Iris pigment epithelial cell (primary cell): ENCODE measurements around the gene ZSCAN5C.
A peak's percentile ranks its signal among the peaks of the same experiment; 100 is the strongest.
"Not testable (repeated sequence)": the region's sequence is repeated elsewhere in the genome, so short reads cannot be mapped to it uniquely, and the experiment has no call there.

Source experiments
- DNase-seq: peaks from one replicate; pipeline ENCODE4 v3.0.0-alpha.2; 2011; ENCODE audit warnings: low read depth

Gene ZSCAN5C, protein sequence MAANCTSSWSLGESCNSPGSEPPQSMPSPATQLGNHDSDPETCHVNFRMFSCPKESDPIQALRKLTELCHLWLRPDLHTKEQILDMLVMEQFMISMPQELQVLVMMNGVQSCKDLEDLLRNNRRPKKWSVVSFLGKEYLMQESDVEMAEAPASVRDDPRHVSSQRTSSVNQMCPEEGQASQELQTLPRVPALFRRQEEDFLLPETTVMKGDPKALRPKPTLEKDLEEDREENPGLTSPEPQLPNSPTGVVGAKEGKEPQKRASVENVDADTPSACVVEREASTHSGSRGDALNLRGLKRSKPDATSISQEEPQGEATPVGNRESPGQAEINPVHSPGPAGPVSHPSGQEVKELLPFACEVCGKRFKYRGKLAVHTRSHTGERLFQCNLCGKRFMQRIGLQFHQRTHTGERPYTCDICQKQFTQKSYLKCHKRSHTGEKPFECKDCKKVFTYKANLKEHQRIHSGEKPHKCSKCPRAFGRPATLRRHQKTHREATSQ

GRCh38 chr19:56201973-56202372 lies at the start of gene ZSCAN5C:
TSS of gene ZSCAN5C (plus strand) at chr19:56202273. CDS start at chr19:56205914, 3,641 bp downstream.
- DNase-seq, result no peak

GRCh38 chr19:56152644-56153043 lies 49.4 kb upstream of the ZSCAN5C start:
- no peak for DNase-seq

DNA sequence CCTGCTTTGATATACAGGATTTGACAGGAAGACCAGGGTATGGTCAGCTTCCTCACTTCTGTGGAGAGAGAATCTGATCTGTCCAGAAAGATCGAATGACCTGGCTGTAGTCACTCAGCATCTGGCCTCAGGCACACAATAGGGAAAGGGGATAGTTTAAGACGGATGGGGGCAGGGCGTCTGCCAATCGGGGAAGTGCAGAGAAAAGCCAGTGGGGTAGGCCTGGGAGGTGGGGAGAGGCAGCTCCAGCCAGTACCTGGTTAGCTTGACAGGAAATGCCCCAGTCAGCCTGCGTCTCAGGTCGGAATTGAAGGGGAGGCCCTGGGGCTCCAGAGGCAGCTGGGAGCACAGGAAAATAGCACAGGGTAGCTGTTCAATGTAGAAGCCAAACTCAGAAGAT lies 48.6 kb upstream of the ZSCAN5C start:
- no peak for DNase-seq

DNA sequence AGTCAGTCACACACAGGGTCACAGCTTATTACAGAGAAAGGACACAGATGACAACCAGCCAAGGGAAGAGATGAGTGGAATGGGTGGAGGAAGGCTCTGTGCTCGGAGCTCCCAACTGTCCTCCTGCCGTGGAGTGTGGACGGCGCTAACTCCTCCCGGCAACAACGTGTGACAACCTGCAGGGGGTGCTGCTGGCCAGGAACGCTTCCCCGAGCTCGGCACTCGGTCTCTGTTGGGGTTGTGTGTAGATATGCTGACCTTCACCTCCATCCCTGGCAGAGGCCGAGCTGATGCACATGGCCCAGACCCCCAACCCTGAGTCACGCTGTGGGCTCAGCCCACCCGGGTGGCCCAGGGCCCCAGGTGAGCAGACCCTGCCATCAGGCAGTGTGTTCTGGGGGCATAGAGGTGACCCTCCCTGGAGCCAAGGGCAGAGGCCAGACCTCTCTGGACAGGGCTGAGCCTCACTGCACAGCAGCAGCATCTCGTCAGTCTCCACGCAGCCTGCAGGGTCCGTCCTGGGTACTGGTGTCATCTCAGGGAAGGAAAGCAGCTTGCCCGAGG lies 46.9 kb upstream of the ZSCAN5C start:
- DNase-seq, result no peak

GRCh38 chr19:56156768-56157167 lies 45.3 kb upstream of the ZSCAN5C start:
- no peak for DNase-seq

- no peak for DNase-seq
These were observed 43.8 kb upstream of the ZSCAN5C start for GRCh38 chr19:56158170-56158757.

DNA sequence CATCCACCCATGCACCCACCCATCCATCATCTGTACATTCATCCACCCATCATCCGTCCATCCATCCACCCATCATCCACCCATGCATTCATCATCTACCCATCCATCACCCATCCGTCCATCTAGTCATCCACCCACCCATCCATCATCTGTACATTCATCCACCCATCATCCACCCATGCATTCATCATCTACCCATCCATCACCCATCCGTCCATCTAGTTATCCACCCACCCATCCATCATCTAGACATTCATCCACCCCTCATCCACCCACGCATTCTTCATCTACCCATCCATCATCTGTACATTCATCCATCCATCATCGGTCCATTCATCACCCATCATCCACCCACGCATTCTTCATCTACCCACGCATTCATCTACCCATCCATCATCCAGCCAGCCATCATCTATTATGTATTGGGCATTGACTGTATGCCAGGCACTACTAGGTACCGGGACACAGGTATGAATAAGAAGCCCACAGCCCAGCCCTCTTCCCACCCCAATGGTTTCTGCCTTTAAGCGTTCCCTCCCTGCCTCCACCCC lies 43.0 kb upstream of the ZSCAN5C start:
- no peak for DNase-seq

GRCh38 chr19:56159622-56160271 lies 42.3 kb upstream of the ZSCAN5C start:
- DNase-seq, result no peak

GRCh38 chr19:56161534-56161933 lies 40.5 kb upstream of the ZSCAN5C start:
- DNase-seq, result no peak

DNA sequence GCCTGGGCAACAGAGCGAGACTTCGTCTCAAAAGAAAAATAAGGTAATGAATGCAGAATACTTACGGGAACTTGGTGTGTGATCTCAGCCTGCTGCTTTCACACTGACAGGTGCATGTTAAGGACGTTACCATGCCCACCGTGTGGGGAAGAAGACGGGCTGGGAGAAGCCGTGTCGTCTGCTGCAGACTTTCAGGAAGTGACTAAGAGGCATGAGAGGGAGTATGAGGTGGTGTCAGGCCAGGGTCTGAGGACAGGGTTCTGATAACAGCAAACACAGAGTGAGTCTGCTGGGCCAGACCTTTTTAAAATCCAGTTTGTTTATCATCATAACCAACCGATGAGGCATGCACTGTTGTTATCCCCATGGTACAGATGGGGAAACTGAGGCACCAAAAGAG lies 39.8 kb upstream of the ZSCAN5C start:
- peak; percentile 64 for DNase-seq

DNA sequence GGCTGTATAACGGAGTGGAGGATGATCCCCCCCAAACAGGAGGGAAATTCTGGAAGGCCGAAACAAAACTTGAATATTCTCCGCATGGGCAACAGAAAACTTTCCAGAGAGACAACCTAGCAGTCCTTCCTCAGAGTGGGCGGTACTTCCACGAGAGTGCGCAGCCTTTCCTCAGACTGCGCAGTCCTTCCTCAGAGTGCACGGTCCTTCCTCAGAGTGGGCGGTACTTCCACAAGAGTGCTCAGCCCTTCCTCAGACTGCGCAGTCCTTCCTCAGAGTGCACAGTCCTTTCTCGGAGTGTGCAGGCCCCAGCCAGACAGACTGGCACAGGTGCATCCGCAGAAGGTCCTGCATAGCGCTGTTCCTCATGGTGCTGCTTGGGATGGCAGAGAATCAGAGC lies 39.0 kb upstream of the ZSCAN5C start:
- DNase-seq, result no peak

DNA sequence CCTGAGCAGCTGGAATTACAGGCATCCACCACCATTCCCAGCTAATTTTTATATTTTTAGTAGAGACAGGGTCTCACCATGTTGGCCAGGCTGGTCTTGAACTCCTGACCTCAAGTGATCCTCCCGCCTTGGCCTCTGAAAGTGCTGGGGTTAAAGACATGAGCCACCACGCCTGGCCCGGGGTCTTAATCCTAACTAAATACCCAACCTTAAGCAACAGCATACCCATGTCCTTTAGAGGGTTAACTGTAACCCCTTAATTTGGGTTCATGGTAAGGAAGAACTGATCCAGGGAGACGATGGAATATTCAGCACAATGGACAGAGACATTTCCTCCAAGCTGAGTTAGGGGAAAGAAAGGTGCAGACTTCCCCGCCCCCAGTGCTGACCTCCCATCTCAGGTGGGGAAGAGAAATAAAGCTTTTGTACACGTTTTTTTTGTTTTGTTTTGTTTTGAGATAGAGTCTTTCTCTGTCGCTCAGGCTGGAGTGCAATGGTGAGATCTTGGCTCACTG lies 35.0 kb upstream of the ZSCAN5C start:
- DNase-seq, result no peak

DNA sequence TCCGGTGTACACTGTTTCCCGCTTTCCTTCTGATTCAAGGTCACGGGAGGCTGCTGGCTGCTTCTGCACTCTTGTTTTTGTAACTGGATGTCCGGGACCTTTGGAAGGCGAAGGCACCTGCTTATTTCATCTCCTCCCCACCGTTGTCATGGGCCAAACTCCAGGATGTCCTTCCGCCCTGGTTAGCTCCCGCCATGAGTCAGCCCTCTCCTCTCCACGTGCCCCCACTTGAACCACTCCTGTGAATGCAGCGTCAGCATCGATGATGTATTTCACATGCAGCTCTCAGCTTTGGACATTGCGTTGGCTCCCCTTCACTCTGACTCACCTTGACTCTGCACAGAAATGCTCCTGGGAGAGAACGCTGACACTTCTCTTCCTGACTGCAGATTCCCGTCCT lies 31.8 kb upstream of the ZSCAN5C start:
- DNase-seq, result peak; percentile 52

GRCh38 chr19:56174086-56174485 lies 28.0 kb upstream of the ZSCAN5C start:
- DNase-seq, result no peak

DNA sequence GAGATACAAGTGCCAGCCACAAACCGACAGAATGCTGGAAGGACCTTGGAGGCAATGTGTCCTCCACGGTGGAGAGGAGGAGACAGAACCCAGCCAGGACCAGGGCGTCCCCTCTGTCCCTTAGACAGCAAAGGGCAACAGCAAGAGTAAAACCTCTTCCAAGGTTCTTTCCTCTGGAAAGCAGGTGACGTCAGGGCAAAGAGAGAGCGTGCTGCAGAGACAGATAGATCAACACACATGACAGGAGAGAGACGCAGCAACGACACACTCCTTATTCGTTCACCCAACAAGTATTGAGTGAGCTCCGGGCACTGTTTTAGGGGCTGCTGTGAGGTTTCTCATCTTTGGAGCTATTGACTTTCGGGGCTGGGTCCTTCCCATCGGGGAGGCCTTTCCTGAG lies 27.5 kb upstream of the ZSCAN5C start:
- DNase-seq, result no peak

- not testable (repeated sequence) for DNase-seq
These were observed 26.2 kb upstream of the ZSCAN5C start, which contains the start of gene GALP for GRCh38 chr19:56175861-56176307. TSS of gene GALP (plus strand) at chr19:56176008. CDS start at chr19:56177109, 1,101 bp downstream.

DNA sequence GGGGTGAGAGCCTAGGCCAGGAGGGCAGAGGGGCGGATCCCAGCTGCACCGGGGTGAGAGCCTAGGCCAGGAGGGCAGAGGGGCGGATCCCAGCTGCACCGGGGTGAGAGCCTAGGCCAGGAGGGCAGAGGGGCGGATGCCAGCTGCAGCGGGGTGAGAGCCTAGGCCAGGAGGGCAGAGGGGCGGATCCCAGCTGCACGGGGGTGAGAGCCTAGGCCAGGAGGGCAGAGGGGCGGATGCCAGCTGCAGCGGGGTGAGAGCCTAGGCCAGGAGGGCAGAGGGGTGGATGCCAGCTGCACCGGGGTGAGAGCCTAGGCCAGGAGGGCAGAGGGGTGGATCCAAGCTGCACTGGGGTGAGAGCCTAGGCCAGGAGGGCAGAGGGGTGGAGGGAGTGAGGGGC lies 25.8 kb upstream of the ZSCAN5C start:
- not testable (repeated sequence) for DNase-seq

DNA sequence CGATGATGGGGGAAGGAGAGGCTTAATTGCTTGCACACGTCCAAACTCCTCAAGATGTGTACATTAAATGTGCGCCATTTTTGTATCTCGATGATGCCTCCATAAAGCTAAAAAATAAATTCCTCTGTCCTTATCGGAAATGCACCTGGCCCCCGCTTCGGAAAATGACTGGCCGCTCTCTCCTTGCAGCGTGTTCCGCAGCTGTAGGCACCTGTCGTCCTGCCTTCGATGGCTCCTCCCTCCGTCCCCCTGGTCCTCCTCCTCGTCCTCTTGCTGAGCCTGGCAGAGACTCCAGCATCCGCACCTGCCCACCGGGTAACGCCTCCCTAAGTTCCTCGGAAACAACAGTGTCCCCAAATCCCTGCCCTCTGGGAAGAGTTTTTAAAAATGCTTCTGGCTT lies 25.2 kb upstream of the ZSCAN5C start:
- no peak for DNase-seq

- no peak for DNase-seq
These were observed 24.4 kb upstream of the ZSCAN5C start for GRCh38 chr19:56177564-56178243.

GRCh38 chr19:56189785-56190184 lies 12.3 kb upstream of the ZSCAN5C start:
- no peak for DNase-seq

DNA sequence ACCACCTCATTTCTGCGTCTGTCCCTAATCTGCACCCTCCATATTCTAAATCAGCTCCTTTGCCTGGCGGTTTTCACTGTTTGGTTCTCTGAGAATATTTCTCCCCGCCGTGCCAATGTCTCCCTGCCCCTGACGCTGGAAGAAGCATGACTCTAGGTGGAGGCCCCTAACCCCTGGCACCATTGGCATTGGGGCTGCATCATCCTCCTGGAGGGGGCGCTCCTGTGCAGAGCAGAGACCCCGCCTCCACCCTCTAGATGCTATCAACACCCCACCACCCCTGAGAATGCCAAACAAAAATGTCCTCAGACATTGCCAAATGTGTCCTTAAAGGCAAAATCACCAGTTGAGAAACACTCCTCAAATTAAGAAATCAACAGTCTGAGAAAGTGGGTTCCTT lies 11.0 kb upstream of the ZSCAN5C start:
- no peak for DNase-seq
